DMS153 (cell line): ENCODE measurements around the gene KANSL1.
A peak's percentile ranks its signal among the peaks of the same experiment; 100 is the strongest.

ENCODE experiments used
- DNase-seq: peaks from one replicate; lab custom pipeline; 2025; lab: John Stamatoyannopoulos, UW

The KANSL1 gene

GRCh38 chr17:46072998-46073397 is 120.2 kb downstream of the KANSL1 start:
- no peak for DNase-seq

- DNase-seq, result no peak
Measured at GRCh38 chr17:46071796-46072195, 121.4 kb downstream of the KANSL1 start.

- no peak for DNase-seq
Measured at GRCh38 chr17:46064460-46064859, 128.8 kb downstream of the KANSL1 start.

- DNase-seq, result no peak
Measured at GRCh38 chr17:46063241-46063640, 130.0 kb downstream of the KANSL1 start.

- no peak for DNase-seq
Measured at GRCh38 chr17:46061435-46061834, 131.8 kb downstream of the KANSL1 start.

GRCh38 chr17:46060461-46060860 is 132.8 kb downstream of the KANSL1 start:
- no peak for DNase-seq

- DNase-seq, result no peak
Measured at GRCh38 chr17:46059486-46059885, 133.7 kb downstream of the KANSL1 start.

GRCh38 chr17:46057366-46057765 is 135.9 kb downstream of the KANSL1 start:
- no peak for DNase-seq

GRCh38 chr17:46056800-46057304 is 136.4 kb downstream of the KANSL1 start:
- DNase-seq, result no peak

GRCh38 chr17:46053911-46054534 is 139.2 kb downstream of the KANSL1 start:
- DNase-seq, result no peak

GRCh38 chr17:46049656-46050055 is 143.6 kb downstream of the KANSL1 start:
- DNase-seq, result no peak

GRCh38 chr17:46047856-46048255 is 145.4 kb downstream of the KANSL1 start:
- DNase-seq, result no peak

- no peak for DNase-seq
Measured at GRCh38 chr17:46047398-46047797, 145.8 kb downstream of the KANSL1 start.

- no peak for DNase-seq
Measured at GRCh38 chr17:46046957-46047356, 146.3 kb downstream of the KANSL1 start.

GRCh38 chr17:46045639-46046038 is 147.6 kb downstream of the KANSL1 start:
- no peak for DNase-seq

GRCh38 chr17:46044989-46045388 is 148.2 kb downstream of the KANSL1 start:
- no peak for DNase-seq

GRCh38 chr17:46044286-46044928 is 148.8 kb downstream of the KANSL1 start:
- DNase-seq, result peak; percentile 54

GRCh38 chr17:46043606-46044005 is 149.6 kb downstream of the KANSL1 start:
- DNase-seq, result no peak

- DNase-seq, result no peak
Measured at GRCh38 chr17:46042925-46043324, 150.3 kb downstream of the KANSL1 start.

GRCh38 chr17:46042246-46042645 is 151.0 kb downstream of the KANSL1 start:
- no peak for DNase-seq

GRCh38 chr17:46039592-46040186 is 153.5 kb downstream of the KANSL1 start:
- DNase-seq, result no peak

- no peak for DNase-seq
Measured at GRCh38 chr17:46038937-46039336, 154.3 kb downstream of the KANSL1 start.

GRCh38 chr17:46038414-46038813 is 154.8 kb downstream of the KANSL1 start:
- DNase-seq, result no peak
